Right cardiac atrium (tissue), 5 donors: ENCODE results near the gene AGPAT1. TPM values are rescaled to one million over a fixed set of nuclear protein-coding genes. Genes with fewer than 3 reads are reported as not detected.
A peak's percentile ranks its signal among the peaks of the same experiment; 100 is the strongest.
"Not testable (repeated sequence)": the region's sequence is repeated elsewhere in the genome, so short reads cannot be mapped to it uniquely, and the experiment has no call there.

ENCODE experiments used
- ATAC-seq, 2 donors: fragments of 200-7000 bp; cut with Tn5 transposase; one replicate each; pipeline versions ENCODE4 v1.8.0 to v1.9.1; 2020; ENCODE audit warnings: moderate library complexity in 2 of 2, mild to moderate bottlenecking in 1 of 2
- DNase-seq, 3 donors: peaks; one replicate each; pipeline ENCODE4 v3.0.0-alpha.2; 2020
- H3K27ac ChIP-seq: one replicate; pipeline ENCODE4 v1.5.1; 2013; ENCODE audit warnings: mild to moderate bottlenecking, low read length, control low read depth, moderate library complexity
- H3K27me3 ChIP-seq: one replicate; pipeline ENCODE4 v1.6.1; 2013; ENCODE audit not compliant: control insufficient read depth, insufficient read depth
- H3K4me1 ChIP-seq: one replicate; pipeline ENCODE4 v1.6.1; 2013; ENCODE audit warnings: low read length; ENCODE audit not compliant: control insufficient read depth, insufficient read depth
- H3K4me3 ChIP-seq: one replicate; pipeline ENCODE4 v1.5.1; 2013; ENCODE audit warnings: low read length, control low read depth
- H3K9me3 ChIP-seq: one replicate; pipeline ENCODE4 v1.6.1; 2013; ENCODE audit warnings: low read length; ENCODE audit not compliant: control insufficient read depth
- WGBS: extraction: QIAGEN DNeasy Blood & Tissue Kit; methylation state at CpG from one replicate; pipeline ENCODE4 v1.1.7; 2013; 5-methylcytosine and 5-hydroxymethylcytosine counted together
- intact Hi-C, 4 donors: fragments of 100-400 bp; cut with DNase I; formaldehyde crosslinking; loops; one replicate each; pipeline versions ENCODE4 v1.11.0 to v1.14.0; 2022 to 2023
- polyA plus RNA-seq: library from polyadenylated mRNA; stranded (reverse); fragments of 200-250 nt; gene quantifications from one replicate; pipeline ENCODE4 v1.2.3, GENCODE V29; 2013
- total RNA-seq, 4 donors: library from RNA; stranded (reverse); fragmentation: NEBNext Ultra II Directional; extraction: Animal tissue kit (Norgen Biotek cat#: 25700); gene quantifications; one replicate each; pipeline ENCODE4 v1.2.1, GENCODE V29; 2021
- donor health status: healthy with polysubstance abuse.
- donor health status: DM: no; HTN: yes; CAD: no.
- donor health status: DM: no; HTN: no; CAD: no.
- donor health status: DM: no; HTN: yes; CAD: no; lungs with severe emphysema.
- donor health status: DM: yes; HTN: yes; CAD: no.

Gene AGPAT1
- total and polyA plus RNA-seq, 5 donors, result 54.9 to 67.2 (median 61.5) TPM

GRCh38 chr6:32151863-32152768 lies 23.8 kb downstream of the AGPAT1 start, which contains the start of gene PRRT1:
TSS of gene PRRT1 (minus strand) at chr6:32151939. CDS start at chr6:32151827, 112 bp downstream.
- Histone ChIP-seq H3K9me3 (no peaks in the 10 kb centered on the region), H3K4me1 (peaks cover 5% of the 10 kb centered on the region), H3K27me3 (no peaks in the 10 kb centered on the region), H3K27ac (no peak within 1 kb of the TSS), H3K4me3 (peak within 1 kb of the TSS; percentile 60)
- intact Hi-C loops, result no loop called here
- peak in 1 of 3 donors; percentile 65 for DNase-seq
- 18% methylated on average over 19 of the region's 24 CpGs for WGBS
- no peak for ATAC-seq

DNA sequence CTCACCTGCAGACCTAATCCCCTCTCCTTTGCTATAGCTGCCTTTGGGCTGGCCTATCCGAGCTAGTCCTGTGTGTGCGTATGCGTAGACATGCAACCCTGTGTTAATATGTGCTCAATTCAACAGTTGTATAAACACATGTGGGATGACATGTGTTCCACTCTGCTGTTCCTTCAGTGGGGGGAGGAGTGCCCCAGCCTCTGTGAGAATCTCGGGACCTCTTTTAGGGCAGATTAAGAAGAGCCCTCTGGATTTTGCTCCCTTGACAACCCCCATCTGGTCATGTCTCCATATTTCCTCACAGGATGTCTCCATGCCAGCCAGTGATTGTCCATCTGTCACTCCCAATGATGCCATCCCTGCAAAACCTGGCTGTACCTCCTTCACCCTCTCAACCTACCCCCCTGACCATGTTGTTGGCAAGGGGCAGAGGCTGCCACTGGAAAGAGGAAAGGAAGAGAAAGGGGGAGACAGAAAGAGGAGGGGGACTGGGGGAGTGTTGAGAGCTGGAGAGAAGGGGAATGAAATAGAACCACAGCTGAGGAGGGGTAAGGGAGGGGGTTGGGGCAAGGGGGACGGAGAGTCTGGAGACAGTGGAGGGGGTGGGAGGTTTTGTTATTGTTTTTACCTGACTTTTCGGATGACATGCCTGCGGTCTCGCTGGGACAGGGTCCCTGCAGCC lies 24.6 kb downstream of the AGPAT1 start:
- intact Hi-C loops, result no loop called here
- WGBS, result 39% methylated on average over 8 of the region's 8 CpGs
- Histone ChIP-seq H3K4me3 (peak overlapping the region; percentile 49), H3K27me3 (no peaks in the 10 kb centered on the region), H3K9me3 (no peaks in the 10 kb centered on the region), H3K4me1 (peaks cover 5% of the 10 kb centered on the region), H3K27ac (no peak overlapping the region)
- ATAC-seq (no peak), DNase-seq (peak in 1 of 3 donors; percentile 27)

DNA sequence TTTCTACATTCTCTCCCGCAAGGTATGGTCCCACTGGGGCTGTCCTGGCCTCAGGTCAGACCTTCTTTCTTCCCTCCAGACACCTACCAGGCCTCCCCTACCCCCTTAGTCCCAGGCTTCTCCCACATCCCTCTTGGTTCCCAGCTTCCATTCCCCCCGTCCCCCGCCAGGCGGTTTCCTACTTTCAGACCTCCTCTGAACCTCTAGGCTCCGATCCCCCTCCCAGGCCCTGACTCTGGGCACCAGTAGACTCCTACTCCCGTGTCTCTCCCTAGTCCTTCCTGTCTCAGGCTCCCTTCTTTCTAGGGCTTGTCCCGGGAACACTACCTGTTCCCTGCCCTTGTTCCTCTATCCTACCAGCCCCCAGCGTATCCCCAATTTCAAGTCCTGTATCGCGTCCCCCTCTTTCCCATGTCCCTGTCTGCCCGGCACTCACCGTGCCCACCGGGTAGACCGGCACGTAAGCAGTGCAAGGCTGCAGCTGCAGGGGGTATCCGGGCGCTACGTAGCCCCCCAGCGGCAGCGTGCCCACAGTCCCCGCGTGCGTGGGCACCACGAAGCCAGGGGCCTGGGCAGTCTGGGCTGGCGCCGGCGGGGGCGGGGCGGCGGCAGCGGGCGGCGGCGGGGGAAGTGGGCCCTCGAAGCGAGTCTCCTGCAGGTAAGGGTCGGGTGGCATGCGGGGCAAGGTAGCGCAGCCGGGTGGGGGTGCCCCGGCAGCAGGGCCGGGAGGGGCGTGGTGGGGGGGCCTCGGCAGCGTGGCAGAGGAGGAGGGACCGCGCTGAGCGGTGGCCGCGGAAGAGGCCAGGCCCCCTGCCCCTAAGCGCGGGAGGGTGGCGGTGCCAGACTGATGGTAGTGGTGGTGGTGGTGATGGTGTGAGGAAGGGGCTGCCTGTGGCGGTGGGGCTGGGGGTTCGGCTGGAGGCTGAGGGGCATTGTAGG lies 25.7 kb downstream of the AGPAT1 start:
- Histone ChIP-seq H3K27me3 (no peaks in the 10 kb centered on the region), H3K4me3 (no peak overlapping the region), H3K4me1 (peaks cover 4% of the 10 kb centered on the region), H3K27ac (no peak overlapping the region), H3K9me3 (no peaks in the 10 kb centered on the region)
- ATAC-seq (no peak), DNase-seq (peak in 1 of 3 donors; percentile 59)
- 49% methylated on average over 55 of the region's 55 CpGs for WGBS
- intact Hi-C loops, result no loop called here

GRCh38 chr6:32149092-32149755 lies 26.7 kb downstream of the AGPAT1 start:
- peak overlapping the region; percentile 34 for H3K4me3 ChIP-seq
- no peaks in the 10 kb centered on the region for H3K27me3 ChIP-seq
- no peaks in the 10 kb centered on the region for H3K9me3 ChIP-seq
- DNase-seq (peak in 1 of 3 donors; percentile 58), ATAC-seq (no peak)
- H3K27ac ChIP-seq, result no peak overlapping the region
- H3K4me1 ChIP-seq, result no peaks in the 10 kb centered on the region
- WGBS, result 47% methylated on average over 47 of the region's 47 CpGs
- intact Hi-C loops, result no loop called here

DNA sequence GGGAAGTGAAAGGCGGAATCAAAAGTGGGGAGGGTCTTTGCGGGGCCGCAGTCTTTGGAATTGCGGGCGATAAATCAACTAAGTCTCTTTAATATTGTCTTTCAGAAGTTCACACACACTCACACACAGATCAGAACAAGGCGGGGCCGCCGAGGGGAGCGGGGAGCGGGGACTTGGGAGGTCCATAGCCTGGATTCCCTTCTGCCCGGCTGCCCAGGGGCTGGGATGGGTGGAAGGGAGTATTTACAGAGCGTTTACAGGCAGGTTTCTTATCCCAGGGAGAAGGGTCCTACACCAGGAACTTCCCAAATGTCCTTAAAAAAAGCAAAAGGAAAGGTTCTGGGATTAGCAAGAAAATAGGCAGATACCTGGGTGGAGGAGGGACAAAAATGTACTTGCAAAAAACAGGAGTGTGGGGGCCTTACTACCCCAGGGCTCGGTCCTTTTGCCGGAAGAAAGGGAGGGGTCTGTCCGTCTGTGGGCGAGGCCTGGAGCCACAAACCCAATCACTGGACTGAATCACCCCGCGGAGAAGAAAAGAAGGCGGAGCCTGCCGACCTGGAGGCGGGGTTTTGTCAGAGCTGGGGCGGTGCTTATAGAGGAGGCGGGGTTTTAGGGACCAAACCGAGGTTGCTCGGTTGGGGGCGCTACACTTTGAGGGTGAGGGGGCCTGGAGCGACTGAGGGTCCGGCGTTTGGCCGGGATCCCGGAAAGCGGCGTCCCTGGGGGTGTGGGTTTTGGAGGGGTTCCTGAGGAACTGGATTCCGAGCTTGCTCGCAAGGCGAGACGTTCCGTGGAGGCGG lies 27.4 kb downstream of the AGPAT1 start:
- DNase-seq (peak; percentile 75 to 89 (median 87)), ATAC-seq (peak; percentile 62 to 82)
- Histone ChIP-seq H3K9me3 (no peaks in the 10 kb centered on the region), H3K4me3 (peak overlapping the region; percentile 57), H3K4me1 (no peaks in the 10 kb centered on the region), H3K27me3 (no peaks in the 10 kb centered on the region), H3K27ac (no peak overlapping the region)
- intact Hi-C loops, result no loop called here
- 32% methylated on average over 39 of the region's 39 CpGs for WGBS

DNA sequence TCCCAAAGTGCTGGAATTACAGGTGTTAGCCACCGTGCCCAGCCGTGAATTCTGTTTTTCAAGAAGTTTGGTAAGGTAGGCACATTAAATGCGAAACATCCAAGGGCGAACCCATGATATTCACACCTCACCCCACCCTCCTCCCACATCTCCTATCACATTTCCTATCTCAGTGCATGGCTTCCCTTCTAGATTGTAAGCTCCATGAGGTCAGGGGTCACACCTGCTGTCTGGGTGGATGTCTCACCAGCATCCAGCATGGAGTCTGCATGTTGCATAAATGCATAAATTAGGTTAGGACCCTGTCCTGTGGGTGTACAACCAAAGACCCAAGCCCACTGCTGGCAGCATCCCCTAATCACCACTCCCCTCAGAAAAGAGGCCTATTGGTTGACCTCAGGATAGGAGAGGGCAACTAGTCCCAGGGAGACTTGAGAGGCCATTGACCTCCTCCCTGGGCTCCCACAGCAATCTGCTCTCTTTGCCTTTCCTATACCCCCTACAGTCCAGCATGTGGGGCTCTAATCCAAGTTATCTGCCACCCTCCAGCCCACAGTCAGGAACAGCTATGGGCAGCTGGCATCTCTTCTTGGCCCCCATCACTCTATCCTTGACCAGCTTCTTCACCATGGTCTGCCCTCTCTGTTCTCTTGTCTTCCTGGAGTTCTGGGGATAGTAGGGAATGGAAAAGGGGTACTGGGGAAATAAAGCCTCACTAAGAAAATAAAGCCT lies 28.3 kb downstream of the AGPAT1 start:
- H3K27me3 ChIP-seq, result no peaks in the 10 kb centered on the region
- DNase-seq (no peak), ATAC-seq (no peak)
- no peak overlapping the region for H3K4me3 ChIP-seq
- 91% methylated on average over 4 of the region's 4 CpGs for WGBS
- intact Hi-C loops, result no loop called here
- H3K9me3 ChIP-seq, result no peaks in the 10 kb centered on the region
- no peaks in the 10 kb centered on the region for H3K4me1 ChIP-seq
- no peak overlapping the region for H3K27ac ChIP-seq

GRCh38 chr6:32146687-32147086 lies 29.2 kb downstream of the AGPAT1 start:
- Histone ChIP-seq H3K27ac (no peak overlapping the region), H3K4me3 (no peak overlapping the region), H3K27me3 (no peaks in the 10 kb centered on the region), H3K4me1 (no peaks in the 10 kb centered on the region), H3K9me3 (no peaks in the 10 kb centered on the region)
- ATAC-seq (no peak), DNase-seq (no peak)
- intact Hi-C loops, result no loop called here
- 30% methylated on average over 4 of the region's 4 CpGs for WGBS

- Histone ChIP-seq H3K4me3 (no peak overlapping the region), H3K4me1 (no peaks in the 10 kb centered on the region), H3K27ac (no peak overlapping the region), H3K27me3 (no peaks in the 10 kb centered on the region), H3K9me3 (no peaks in the 10 kb centered on the region)
- DNase-seq (no peak), ATAC-seq (no peak)
- intact Hi-C loops, result no loop called here
- WGBS, result 39% methylated on average over 1 of the region's 1 CpG
Measured at GRCh38 chr6:32146287-32146686, 29.6 kb downstream of the AGPAT1 start.

DNA sequence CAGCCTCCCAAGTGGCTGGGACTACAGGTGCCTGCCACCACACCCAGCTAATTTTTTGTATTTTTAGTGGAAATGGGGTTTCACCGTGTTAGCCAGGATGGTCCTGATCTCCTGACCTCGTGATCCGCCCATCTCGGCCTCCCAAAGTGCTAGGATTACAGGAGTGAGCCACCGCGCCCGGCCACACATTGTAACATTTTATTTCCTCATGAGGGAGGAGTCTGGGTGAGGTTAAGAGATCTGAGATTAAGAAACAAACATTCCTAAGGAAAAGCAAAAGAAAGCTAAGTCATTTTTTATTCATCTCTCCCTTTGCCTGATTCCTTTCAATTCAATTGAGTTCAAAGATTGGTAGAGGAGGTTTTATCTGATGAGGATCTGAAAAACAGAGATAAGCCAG lies 31.6 kb downstream of the AGPAT1 start:
- WGBS, result 81% methylated on average over 7 of the region's 7 CpGs
- DNase-seq, H3K4me3 ChIP-seq, H3K9me3 ChIP-seq, intact Hi-C loops, H3K27ac ChIP-seq, H3K27me3 ChIP-seq, ATAC-seq, H3K4me1 ChIP-seq: not testable (repeated sequence)
